Liver (tissue), 3 donors: ENCODE results near the gene GRIA1.

Experiments
- EGR1 ChIP-seq, 2 donors: IDR thresholded peaks; 2 replicates each; pipeline ENCODE4 v1.6.1; 2016 to 2018; ENCODE audit warnings: antibody characterized with exemption in 2 of 2, low read depth in 2 of 2
- FOXA2 ChIP-seq: IDR thresholded peaks from 2 replicates; pipeline ENCODE4 v1.6.1; 2016; ENCODE audit warnings: antibody characterized with exemption
- GABPA ChIP-seq, 2 donors: IDR thresholded peaks in 1 of 2; conservative IDR thresholded peaks in 1 of 2; 2 replicates each; pipeline ENCODE4 v1.6.1; 2016; ENCODE audit warnings: antibody characterized with exemption in 2 of 2, mild to moderate bottlenecking in 1 of 2, moderate library complexity in 1 of 2
- HNF4A ChIP-seq, 2 donors: conservative IDR thresholded peaks; 2 replicates each; pipeline ENCODE4 v1.6.1; 2016; ENCODE audit warnings: antibody characterized with exemption in 2 of 2, mild to moderate bottlenecking in 2 of 2
- JUND ChIP-seq, 2 donors: IDR thresholded peaks; 2 replicates each; pipeline ENCODE4 v1.6.1; 2016; ENCODE audit warnings: antibody characterized with exemption in 2 of 2
- NR2F2 ChIP-seq: IDR thresholded peaks from 2 replicates; pipeline ENCODE4 v1.6.1; 2016; ENCODE audit warnings: antibody characterized with exemption
- RAD21 ChIP-seq, 2 donors: IDR thresholded peaks; 2 replicates each; pipeline ENCODE4 v1.6.1; 2016; ENCODE audit warnings: antibody characterized with exemption in 2 of 2, mild to moderate bottlenecking in 2 of 2
- SP1 ChIP-seq: IDR thresholded peaks from 2 replicates; pipeline ENCODE4 v1.6.1; 2018; ENCODE audit warnings: antibody characterized with exemption, mild to moderate bottlenecking
- TAF1 ChIP-seq: conservative IDR thresholded peaks from 2 replicates; pipeline ENCODE4 v1.6.1; 2016; ENCODE audit warnings: antibody characterized with exemption, mild to moderate bottlenecking
- YY1 ChIP-seq: IDR thresholded peaks from 2 replicates; pipeline ENCODE4 v1.6.1; 2016; ENCODE audit warnings: antibody characterized with exemption, mild to moderate bottlenecking
- TF ChIP-seq, protein P1 (sequence below): fragments of 150-350 bp; IDR thresholded peaks from 2 replicates; pipeline ENCODE4 v1.5.1; 2017; ENCODE audit warnings: improper control_type of control experiment, low read depth, low read length; ENCODE audit not compliant: missing input control
- TF ChIP-seq, protein P2 (sequence below): IDR thresholded peaks from 2 replicates; pipeline ENCODE4 v1.6.1; 2016; ENCODE audit warnings: antibody characterized with exemption
- TF ChIP-seq, protein P3 (sequence below): IDR thresholded peaks from 2 replicates; pipeline ENCODE4 v1.6.1; 2016; ENCODE audit warnings: antibody characterized with exemption
- TF ChIP-seq, protein P4 (sequence below): IDR thresholded peaks from 2 replicates; pipeline ENCODE4 v1.6.1; 2016; ENCODE audit warnings: antibody characterized with exemption, mild to moderate bottlenecking
- donor health status: healthy.
- donor health status: healthy.

DNA sequence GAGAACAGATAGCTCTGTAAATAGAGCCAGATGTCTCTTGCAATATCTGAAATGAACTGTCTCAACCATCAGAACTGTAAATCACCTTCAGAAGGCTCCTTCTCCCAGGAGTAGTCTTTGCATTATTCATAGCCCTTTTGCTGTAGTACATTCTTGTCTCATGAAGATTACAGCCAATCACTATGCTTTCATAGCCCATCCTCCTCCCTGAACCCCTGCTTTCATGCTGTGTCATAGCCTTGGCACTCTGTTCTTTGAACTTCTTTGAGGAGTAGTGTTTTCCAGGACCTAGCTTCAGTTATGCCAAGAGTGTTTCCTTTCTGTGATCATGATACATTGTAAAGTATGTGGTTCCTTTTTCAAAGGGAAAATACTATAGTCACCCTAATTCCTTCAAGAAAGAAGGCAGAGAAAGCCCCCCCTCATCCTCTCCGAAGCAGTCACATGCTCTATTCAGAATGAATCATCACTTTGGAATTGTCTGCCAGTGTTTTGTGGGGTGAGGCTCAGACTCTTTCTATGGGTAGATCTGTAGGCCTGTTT is 61.1 kb downstream of the GRIA1 start:
- TF ChIP-seq, protein P1, sequence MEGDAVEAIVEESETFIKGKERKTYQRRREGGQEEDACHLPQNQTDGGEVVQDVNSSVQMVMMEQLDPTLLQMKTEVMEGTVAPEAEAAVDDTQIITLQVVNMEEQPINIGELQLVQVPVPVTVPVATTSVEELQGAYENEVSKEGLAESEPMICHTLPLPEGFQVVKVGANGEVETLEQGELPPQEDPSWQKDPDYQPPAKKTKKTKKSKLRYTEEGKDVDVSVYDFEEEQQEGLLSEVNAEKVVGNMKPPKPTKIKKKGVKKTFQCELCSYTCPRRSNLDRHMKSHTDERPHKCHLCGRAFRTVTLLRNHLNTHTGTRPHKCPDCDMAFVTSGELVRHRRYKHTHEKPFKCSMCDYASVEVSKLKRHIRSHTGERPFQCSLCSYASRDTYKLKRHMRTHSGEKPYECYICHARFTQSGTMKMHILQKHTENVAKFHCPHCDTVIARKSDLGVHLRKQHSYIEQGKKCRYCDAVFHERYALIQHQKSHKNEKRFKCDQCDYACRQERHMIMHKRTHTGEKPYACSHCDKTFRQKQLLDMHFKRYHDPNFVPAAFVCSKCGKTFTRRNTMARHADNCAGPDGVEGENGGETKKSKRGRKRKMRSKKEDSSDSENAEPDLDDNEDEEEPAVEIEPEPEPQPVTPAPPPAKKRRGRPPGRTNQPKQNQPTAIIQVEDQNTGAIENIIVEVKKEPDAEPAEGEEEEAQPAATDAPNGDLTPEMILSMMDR: no peak
- TF ChIP-seq HNF4A (conservative IDR thresholded peaks at IDR 0.05) (no peak), FOXA2 (no peak), YY1 (no peak), JUND (IDR thresholded peaks at IDR 0.05) (no peak), NR2F2 (no peak), TAF1 (no peak), GABPA (IDR thresholded peaks at IDR 0.05 in 1 of 2, conservative IDR thresholded peaks at IDR 0.05 in 1 of 2) (no peak), SP1 (no peak), RAD21 (IDR thresholded peaks at IDR 0.05) (no peak), EGR1 (IDR thresholded peaks at IDR 0.05; ENCODE audit: low read depth in 2 of 2) (no peak)
- TF ChIP-seq, protein P2, sequence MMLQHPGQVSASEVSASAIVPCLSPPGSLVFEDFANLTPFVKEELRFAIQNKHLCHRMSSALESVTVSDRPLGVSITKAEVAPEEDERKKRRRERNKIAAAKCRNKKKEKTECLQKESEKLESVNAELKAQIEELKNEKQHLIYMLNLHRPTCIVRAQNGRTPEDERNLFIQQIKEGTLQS: no peak
- TF ChIP-seq, protein P3, sequence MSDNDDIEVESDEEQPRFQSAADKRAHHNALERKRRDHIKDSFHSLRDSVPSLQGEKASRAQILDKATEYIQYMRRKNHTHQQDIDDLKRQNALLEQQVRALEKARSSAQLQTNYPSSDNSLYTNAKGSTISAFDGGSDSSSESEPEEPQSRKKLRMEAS: no peak
- TF ChIP-seq, protein P4, sequence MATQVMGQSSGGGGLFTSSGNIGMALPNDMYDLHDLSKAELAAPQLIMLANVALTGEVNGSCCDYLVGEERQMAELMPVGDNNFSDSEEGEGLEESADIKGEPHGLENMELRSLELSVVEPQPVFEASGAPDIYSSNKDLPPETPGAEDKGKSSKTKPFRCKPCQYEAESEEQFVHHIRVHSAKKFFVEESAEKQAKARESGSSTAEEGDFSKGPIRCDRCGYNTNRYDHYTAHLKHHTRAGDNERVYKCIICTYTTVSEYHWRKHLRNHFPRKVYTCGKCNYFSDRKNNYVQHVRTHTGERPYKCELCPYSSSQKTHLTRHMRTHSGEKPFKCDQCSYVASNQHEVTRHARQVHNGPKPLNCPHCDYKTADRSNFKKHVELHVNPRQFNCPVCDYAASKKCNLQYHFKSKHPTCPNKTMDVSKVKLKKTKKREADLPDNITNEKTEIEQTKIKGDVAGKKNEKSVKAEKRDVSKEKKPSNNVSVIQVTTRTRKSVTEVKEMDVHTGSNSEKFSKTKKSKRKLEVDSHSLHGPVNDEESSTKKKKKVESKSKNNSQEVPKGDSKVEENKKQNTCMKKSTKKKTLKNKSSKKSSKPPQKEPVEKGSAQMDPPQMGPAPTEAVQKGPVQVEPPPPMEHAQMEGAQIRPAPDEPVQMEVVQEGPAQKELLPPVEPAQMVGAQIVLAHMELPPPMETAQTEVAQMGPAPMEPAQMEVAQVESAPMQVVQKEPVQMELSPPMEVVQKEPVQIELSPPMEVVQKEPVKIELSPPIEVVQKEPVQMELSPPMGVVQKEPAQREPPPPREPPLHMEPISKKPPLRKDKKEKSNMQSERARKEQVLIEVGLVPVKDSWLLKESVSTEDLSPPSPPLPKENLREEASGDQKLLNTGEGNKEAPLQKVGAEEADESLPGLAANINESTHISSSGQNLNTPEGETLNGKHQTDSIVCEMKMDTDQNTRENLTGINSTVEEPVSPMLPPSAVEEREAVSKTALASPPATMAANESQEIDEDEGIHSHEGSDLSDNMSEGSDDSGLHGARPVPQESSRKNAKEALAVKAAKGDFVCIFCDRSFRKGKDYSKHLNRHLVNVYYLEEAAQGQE: no peak
